H1 (cell line): Measurements from ENCODE around the gene EFCAB6. TPM values are rescaled to one million over a fixed set of nuclear protein-coding genes. Genes with fewer than 3 reads are reported as not detected.

Experiments used
- CTCF ChIA-PET: fragments of 300-600 bp; sonication (Branson Sonifier 250); formaldehyde crosslinking; loops from one replicate; lab custom pipeline; 2021; ENCODE audit not compliant: partially characterized antibody; lab: Charles Lee
- POLR2A ChIA-PET: fragments of 300-600 bp; sonication (Branson Sonifier 250); formaldehyde crosslinking; loops from one replicate; lab custom pipeline; 2021; ENCODE audit warnings: inconsistent platforms; ENCODE audit not compliant: partially characterized antibody; lab: Charles Lee
- DNase-seq, 2 experiments: peaks; one replicate each; pipeline versions ENCODE4 v3.0.0 to v3.0.0-alpha.2; 2010 to 2022; ENCODE audit warnings: low spot score in 2 of 2, low read depth in 1 of 2, mixed read lengths in 1 of 2
- FAIRE-seq: peaks from 2 replicates; lab custom pipeline; 2011; peaks lifted over from hg19 to GRCh38; lab: Jason Lieb, UNC
- H2AFZ ChIP-seq: 2 replicates; pipeline ENCODE4 v1.8.1; 2012; ENCODE audit warnings: low read length, inconsistent platforms
- H2AK5ac ChIP-seq: 2 replicates; pipeline ENCODE4 v1.6.1; 2013; ENCODE audit warnings: low read depth, low read length
- H2BK120ac ChIP-seq: replicated peaks from 2 replicates; pipeline ENCODE3; 2013; ENCODE audit warnings: low read depth, low read length, inconsistent platforms
- H2BK12ac ChIP-seq: 2 replicates; pipeline ENCODE4 v1.6.1; 2013; ENCODE audit warnings: low read depth, low read length
- H2BK15ac ChIP-seq: 2 replicates; pipeline ENCODE4 v1.6.1; 2013; ENCODE audit warnings: low read length
- H2BK20ac ChIP-seq: 2 replicates; pipeline ENCODE4 v1.6.1; 2013; ENCODE audit warnings: low read length
- H2BK5ac ChIP-seq: 2 replicates; pipeline ENCODE4 v1.6.1; 2013; ENCODE audit warnings: low read depth, low read length
- H3K14ac ChIP-seq: 2 replicates; pipeline ENCODE4 v1.6.1; 2013; ENCODE audit warnings: inconsistent platforms; ENCODE audit not compliant: insufficient read length
- H3K18ac ChIP-seq: 2 replicates; pipeline ENCODE4 v1.6.1; 2013; ENCODE audit warnings: low read length; ENCODE audit errors: extremely low read depth
- H3K23ac ChIP-seq: 2 replicates; pipeline ENCODE4 v1.6.1; 2013; ENCODE audit warnings: inconsistent platforms; ENCODE audit not compliant: insufficient read length
- H3K23me2 ChIP-seq: 2 replicates; pipeline ENCODE4 v1.6.1; 2013; ENCODE audit warnings: low read depth, low read length
- H3K27ac ChIP-seq: 2 replicates; pipeline ENCODE4 v1.6.1; 2011; ENCODE audit warnings: low read depth, low read length, inconsistent platforms
- H3K27me3 ChIP-seq, 4 experiments: replicated peaks in 1 of 4; 1 replicate in 1 of 4; 2 replicates in 3 of 4; pipeline versions ENCODE4 v1.6.1 to v1.8.1; 2011 to 2013; ENCODE audit warnings: low read length in 3 of 4, mild to moderate bottlenecking in 3 of 4, inconsistent platforms in 2 of 4, mixed read lengths in 2 of 4, moderate library complexity in 1 of 4; ENCODE audit not compliant: control insufficient read depth in 3 of 4, insufficient read depth in 3 of 4; ENCODE audit errors: extremely low read depth in 1 of 4
- H3K36me3 ChIP-seq, 4 experiments: 2 replicates each; pipeline versions ENCODE4 v1.6.1 to v1.8.1; 2011 to 2013; ENCODE audit warnings: mild to moderate bottlenecking in 4 of 4, low read length in 3 of 4, moderate library complexity in 2 of 4, control low read depth in 1 of 4, inconsistent platforms in 1 of 4; ENCODE audit not compliant: insufficient read depth in 4 of 4, control insufficient read depth in 2 of 4
- H3K4ac ChIP-seq: replicated peaks from 2 replicates; pipeline ENCODE3; 2013; ENCODE audit warnings: low read length, low read depth, mixed read lengths, inconsistent platforms; ENCODE audit not compliant: insufficient read length
- H3K4me1 ChIP-seq, 4 experiments: replicated peaks in 1 of 4; 1 replicate in 1 of 4; 2 replicates in 3 of 4; pipeline versions ENCODE4 v1.6.1 to v1.8.1; 2011 to 2013; ENCODE audit warnings: low read length in 3 of 4, inconsistent platforms in 2 of 4, mixed read lengths in 1 of 4; ENCODE audit not compliant: insufficient read depth in 4 of 4, control insufficient read depth in 3 of 4
- H3K4me2 ChIP-seq, 2 experiments: 2 replicates each; pipeline versions ENCODE4 v1.6.1 to v1.8.1; 2011 to 2013; ENCODE audit warnings: low read depth in 2 of 2, low read length in 2 of 2, control low read depth in 1 of 2, inconsistent platforms in 1 of 2, mild to moderate bottlenecking in 1 of 2; ENCODE audit not compliant: insufficient read depth in 1 of 2
- H3K4me3 ChIP-seq, 4 experiments: fragments of 200-600, 300-600 bp in 1 of 4; sonication (generic), shearing (Covaris generic), sonication (Bioruptor Twin) in 1 of 4; 2 replicates each; pipeline versions ENCODE4 v1.5.1 to v1.8.1; 2011 to 2016; ENCODE audit warnings: low read length in 4 of 4, low read depth in 3 of 4, control low read depth in 2 of 4, inconsistent platforms in 2 of 4, mild to moderate bottlenecking in 2 of 4, mixed read lengths in 1 of 4, moderate library complexity in 1 of 4; ENCODE audit not compliant: insufficient read depth in 2 of 4; ENCODE audit errors: extremely low read depth in 1 of 4
- H3K56ac ChIP-seq: replicated peaks from 2 replicates; pipeline ENCODE3; 2013; ENCODE audit warnings: low read depth, mild to moderate bottlenecking, mixed read lengths, low read length, inconsistent platforms; ENCODE audit not compliant: insufficient read length
- H3K79me1 ChIP-seq: 2 replicates; pipeline ENCODE4 v1.6.1; 2013; ENCODE audit warnings: low read depth, low read length, control low read depth
- H3K79me2 ChIP-seq, 2 experiments: 2 replicates each; pipeline versions ENCODE4 v1.6.1 to v1.8.1; 2012 to 2013; ENCODE audit warnings: low read length in 2 of 2, mild to moderate bottlenecking in 2 of 2, inconsistent platforms in 1 of 2; ENCODE audit not compliant: insufficient read depth in 2 of 2, control insufficient read depth in 1 of 2
- H3K9ac ChIP-seq, 4 experiments: replicated peaks in 1 of 4; 1 replicate in 1 of 4; 2 replicates in 3 of 4; pipeline versions ENCODE4 v1.6.1 to v1.8.1; 2011 to 2013; ENCODE audit warnings: low read depth in 3 of 4, low read length in 3 of 4, control low read depth in 2 of 4, mild to moderate bottlenecking in 2 of 4, moderate library complexity in 2 of 4, inconsistent platforms in 1 of 4; ENCODE audit errors: extremely low read depth in 1 of 4
- H3K9me3 ChIP-seq, 2 experiments: 2 replicates each; pipeline versions ENCODE4 v1.6.1 to v1.8.1; 2012 to 2013; ENCODE audit warnings: mild to moderate bottlenecking in 2 of 2, moderate library complexity in 2 of 2, control low read depth in 1 of 2, inconsistent platforms in 1 of 2, low read depth in 1 of 2, low read length in 1 of 2, mixed read lengths in 1 of 2; ENCODE audit not compliant: insufficient read depth in 2 of 2
- H4K20me1 ChIP-seq, 2 experiments: replicated peaks in 1 of 2; 2 replicates each; pipeline versions ENCODE3 to v1.8.1; 2011 to 2013; ENCODE audit warnings: inconsistent platforms in 2 of 2, low read length in 2 of 2, mild to moderate bottlenecking in 1 of 2; ENCODE audit not compliant: insufficient read depth in 2 of 2, control insufficient read depth in 1 of 2
- H4K5ac ChIP-seq: 2 replicates; pipeline ENCODE4 v1.6.1; 2013; ENCODE audit warnings: low read length, low read depth, mixed read lengths, inconsistent platforms; ENCODE audit not compliant: insufficient read length
- H4K8ac ChIP-seq: 2 replicates; pipeline ENCODE4 v1.8.0; 2013; ENCODE audit warnings: mild to moderate bottlenecking, moderate library complexity, low read length, inconsistent platforms; ENCODE audit not compliant: insufficient read depth; ENCODE audit errors: extremely low read depth
- H4K91ac ChIP-seq: replicated peaks from 2 replicates; pipeline ENCODE3; 2013; ENCODE audit warnings: low read length, mixed read lengths, inconsistent platforms; ENCODE audit not compliant: insufficient read length
- BRCA1 ChIP-seq: IDR thresholded peaks from 2 replicates; pipeline ENCODE4 v1.6.1; 2012; ENCODE audit warnings: low read depth, low read length, improper control_type of control experiment
- POLR2A ChIP-seq, 2 experiments: IDR thresholded peaks; 1 replicate in 1 of 2; 2 replicates in 1 of 2; pipeline ENCODE4 v1.6.1; 2011; ENCODE audit warnings: low read depth in 2 of 2, low read length in 2 of 2, mild to moderate bottlenecking in 2 of 2; ENCODE audit errors: control extremely low read depth in 1 of 2
- RAD21 ChIP-seq, 2 experiments: IDR thresholded peaks in 1 of 2; conservative IDR thresholded peaks in 1 of 2; 2 replicates each; pipeline ENCODE4 v1.6.1; 2011; ENCODE audit warnings: low read depth in 2 of 2, low read length in 2 of 2, improper control_type of control experiment in 1 of 2, inconsistent platforms in 1 of 2, mild to moderate bottlenecking in 1 of 2, moderate library complexity in 1 of 2
- WGBS, 2 experiments: shearing (Covaris generic) in 1 of 2; methylation state at CpG; one replicate each; pipeline versions ENCODE4 v1.1.6 to v1.1.7; 2013 to 2015; ENCODE audit warnings: low lambda C conversion rate in 2 of 2, mixed read lengths in 2 of 2, inconsistent platforms in 1 of 2, low coverage in 1 of 2, missing lambda C conversion rate in 1 of 2; ENCODE audit not compliant: insufficient replicate concordance in 2 of 2, insufficient coverage in 1 of 2, insufficient read length in 1 of 2; ENCODE audit errors: extremely low coverage in 1 of 2, missing lambda C conversion rate in 1 of 2; 5-methylcytosine and 5-hydroxymethylcytosine counted together
- polyA plus RNA-seq, 7 experiments: library from polyadenylated mRNA; depleted of rRNA in 3 of 7; stranded (reverse) in 5 of 7; unstranded in 2 of 7; fragments of >200 nt in 5 of 7; fragments of 200-250 nt in 2 of 7; gene quantifications; 1 replicate in 5 of 7; 2 replicates in 1 of 7; 4 replicates in 1 of 7; pipeline versions ENCODE4 v1.2.1 to v1.2.3, GENCODE V29; 2011 to 2013; ENCODE audit warnings: missing spikeins in 2 of 7, mixed read lengths in 2 of 7
- total RNA-seq: library from RNA; stranded (reverse); fragmentation: NEBNext Ultra II Directional; extraction: Animal tissue kit (Norgen Biotek cat#: 25700); gene quantifications from 2 replicates; pipeline ENCODE4 v1.2.1, GENCODE V29; 2021
- TF ChIP-seq, protein P1 (sequence below), 3 experiments: IDR thresholded peaks; 1 replicate in 2 of 3; 2 replicates in 1 of 3; pipeline versions ENCODE4 v1.5.1 to v1.6.1; 2011; ENCODE audit warnings: low read length in 3 of 3, mild to moderate bottlenecking in 3 of 3, inconsistent platforms in 2 of 3, low read depth in 1 of 3, moderate library complexity in 1 of 3; ENCODE audit not compliant: insufficient read depth in 1 of 3; ENCODE audit errors: control extremely low read depth in 1 of 3

The EFCAB6 gene
- total and polyA plus RNA-seq, 2 of the 8 experiments (the other 6 are each of a cell fraction or from before 2014, with no cell fraction given) = 0.32 to 1.7 TPM

DNA sequence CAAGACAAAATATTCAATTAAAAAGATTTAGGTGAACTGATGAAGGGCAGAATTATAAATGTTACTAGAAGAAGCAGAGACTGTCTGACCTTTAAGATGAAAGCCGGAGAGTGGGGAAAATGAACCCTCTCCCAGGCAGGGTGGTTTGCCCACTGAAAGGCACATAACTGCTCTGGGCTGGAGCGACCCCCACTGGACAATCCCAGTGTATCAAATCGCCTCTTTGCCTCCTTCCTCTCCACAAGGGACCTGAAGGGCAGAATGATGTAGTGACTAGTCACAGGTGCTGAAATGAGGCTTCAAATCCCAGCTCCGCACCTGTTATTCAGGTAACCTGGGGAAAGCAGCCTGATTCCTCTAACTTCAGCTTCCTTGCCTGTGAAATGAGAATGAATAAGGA lies 69.0 kb downstream of the EFCAB6 start:
- Histone ChIP-seq H2BK120ac (no peak overlapping the region), H2AK5ac (no peak overlapping the region), H3K18ac (no peak overlapping the region), H3K23ac (no peak overlapping the region), H4K5ac (no peak overlapping the region), H2BK12ac (no peak overlapping the region), H3K9me3 (0 out of 4 replicates have a peak, but pooled peaks cover 0 to 3% of the 10 kb centered on the region in 2 experiments), H3K23me2 (peaks cover 11% of the 10 kb centered on the region; the same call in 1 of the 2 replicates), H3K27ac (no peak overlapping the region), H3K9ac (no peak overlapping the region; a peak in 1 of 7 replicates), H3K4ac (no peak overlapping the region), H3K79me2 (no peaks in the 10 kb centered on the region), H2AFZ (no peak overlapping the region), H2BK15ac (no peak overlapping the region), H3K14ac (no peak overlapping the region), H2BK20ac (no peak overlapping the region), H3K4me2 (no peak overlapping the region), H4K91ac (no peak overlapping the region), H3K4me3 (no peak overlapping the region), H4K8ac (no peak overlapping the region), H2BK5ac (no peak overlapping the region), H3K36me3 (no peaks in the 10 kb centered on the region), H3K27me3 (no peaks in the 10 kb centered on the region), H3K56ac (no peak overlapping the region), H3K79me1 (no peaks in the 10 kb centered on the region), H4K20me1 (peaks cover 0 to 3% of the 10 kb centered on the region in 2 experiments), H3K4me1 (peaks cover 0 to 15% (median 8%) of the 10 kb centered on the region in 4 experiments; a peak in 4 of 7 replicates)
- WGBS, 2 experiments = 39% methylated on average over 4 of the region's 4 CpGs; no CpG with 5 or more reads in 1 of the 2 experiments
- TF ChIP-seq RAD21 (IDR thresholded peaks at IDR 0.05 in 1 of 2, conservative IDR thresholded peaks at IDR 0.05 in 1 of 2; ENCODE audit: low read depth in 2 of 2, low read length in 2 of 2) (peak; percentile 90 to 95), BRCA1 (no peak), POLR2A (IDR thresholded peaks at IDR 0.05; ENCODE audit: control extremely low read depth in 1 of 2, low read depth in 2 of 2, low read length in 2 of 2) (no peak)
- TF ChIP-seq, protein P1, sequence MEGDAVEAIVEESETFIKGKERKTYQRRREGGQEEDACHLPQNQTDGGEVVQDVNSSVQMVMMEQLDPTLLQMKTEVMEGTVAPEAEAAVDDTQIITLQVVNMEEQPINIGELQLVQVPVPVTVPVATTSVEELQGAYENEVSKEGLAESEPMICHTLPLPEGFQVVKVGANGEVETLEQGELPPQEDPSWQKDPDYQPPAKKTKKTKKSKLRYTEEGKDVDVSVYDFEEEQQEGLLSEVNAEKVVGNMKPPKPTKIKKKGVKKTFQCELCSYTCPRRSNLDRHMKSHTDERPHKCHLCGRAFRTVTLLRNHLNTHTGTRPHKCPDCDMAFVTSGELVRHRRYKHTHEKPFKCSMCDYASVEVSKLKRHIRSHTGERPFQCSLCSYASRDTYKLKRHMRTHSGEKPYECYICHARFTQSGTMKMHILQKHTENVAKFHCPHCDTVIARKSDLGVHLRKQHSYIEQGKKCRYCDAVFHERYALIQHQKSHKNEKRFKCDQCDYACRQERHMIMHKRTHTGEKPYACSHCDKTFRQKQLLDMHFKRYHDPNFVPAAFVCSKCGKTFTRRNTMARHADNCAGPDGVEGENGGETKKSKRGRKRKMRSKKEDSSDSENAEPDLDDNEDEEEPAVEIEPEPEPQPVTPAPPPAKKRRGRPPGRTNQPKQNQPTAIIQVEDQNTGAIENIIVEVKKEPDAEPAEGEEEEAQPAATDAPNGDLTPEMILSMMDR (IDR thresholded peaks at IDR 0.05; ENCODE audit: control extremely low read depth in 1 of 3, insufficient read depth in 1 of 3, low read depth in 1 of 3, low read length in 3 of 3) = peak; percentile 80 to 85 (median 83)
- ChIA-PET POLR2A (no interaction called here), CTCF (interaction anchor here (0.6 to 3.5 kb wide), 30 partner anchors 9 to 844 kb away, joined by 3 to 18 read pairs (median 4); no protein-coding TSS in a partner anchor)
- FAIRE-seq (peak; percentile 75), DNase-seq (peak; percentile 31 to 78)
